GM19438 (cell line): ENCODE results near the gene ARL2.

Experiments used
- ATAC-seq: cut with Tn5 transposase; IDR thresholded peaks from one replicate; pipeline ENCODE4 v1.9.1; 2021; ENCODE audit warnings: low read depth; ENCODE audit not compliant: unreplicated experiment

The ARL2 gene

GRCh38 chr11:65069217-65069616, 55.3 kb downstream of the ARL2 start:
- no peak for ATAC-seq
